Globus pallidus (tissue), 1 donor: ENCODE measurements around the gene PZP.
"Not testable (repeated sequence)": the region's sequence is repeated elsewhere in the genome, so short reads cannot be mapped to it uniquely, and the experiment has no call there.

Source experiments
- DNase-seq: peaks from one replicate; pipeline ENCODE4 v3.0.0-alpha.2; 2015; ENCODE audit warnings: low spot score

Gene PZP

GRCh38 chr12:9208229-9208628 lies at the start of gene PZP:
Gene PZP (minus strand): TSS chr12:9208395. CDS start chr12:9208341, 54 bp downstream.
- DNase-seq: no peak

- DNase-seq: no peak
Observed at GRCh38 chr12:9256758-9257405, 48.7 kb upstream of the PZP start.

GRCh38 chr12:9256341-9256740 lies 48.1 kb upstream of the PZP start:
- no peak for DNase-seq

- no peak for DNase-seq
Observed at GRCh38 chr12:9255837-9256236, 47.6 kb upstream of the PZP start.

GRCh38 chr12:9253464-9253863 lies 45.3 kb upstream of the PZP start:
- no peak for DNase-seq

GRCh38 chr12:9252791-9253190 lies 44.6 kb upstream of the PZP start:
- not testable (repeated sequence) for DNase-seq

- DNase-seq: no peak
Observed at GRCh38 chr12:9252256-9252655, 44.1 kb upstream of the PZP start.

GRCh38 chr12:9248435-9248834 lies 40.2 kb upstream of the PZP start:
- no peak for DNase-seq

- peak; percentile 60 for DNase-seq
Observed at GRCh38 chr12:9244894-9245293, 36.7 kb upstream of the PZP start.

GRCh38 chr12:9243999-9244649 lies 35.9 kb upstream of the PZP start:
- peak; percentile 55 for DNase-seq

- DNase-seq: no peak
Observed at GRCh38 chr12:9241301-9241700, 33.1 kb upstream of the PZP start.

GRCh38 chr12:9240776-9241175 lies 32.6 kb upstream of the PZP start:
- peak; percentile 60 for DNase-seq

GRCh38 chr12:9240004-9240635 lies 31.9 kb upstream of the PZP start:
- DNase-seq: not testable (repeated sequence)

GRCh38 chr12:9237286-9237685 lies 29.1 kb upstream of the PZP start:
- DNase-seq: no peak

GRCh38 chr12:9235519-9235918 lies 27.3 kb upstream of the PZP start:
- no peak for DNase-seq

GRCh38 chr12:9227950-9228349 lies 19.8 kb upstream of the PZP start:
- DNase-seq: no peak

GRCh38 chr12:9223830-9224229 lies 15.6 kb upstream of the PZP start:
- no peak for DNase-seq

- DNase-seq: no peak
Observed at GRCh38 chr12:9221483-9221882, 13.3 kb upstream of the PZP start.

- DNase-seq: not testable (repeated sequence)
Observed at GRCh38 chr12:9221011-9221410, 12.8 kb upstream of the PZP start.

- no peak for DNase-seq
Observed at GRCh38 chr12:9214534-9214933, 6.3 kb upstream of the PZP start.

GRCh38 chr12:9211687-9212086 lies 3.5 kb upstream of the PZP start:
- DNase-seq: no peak

- no peak for DNase-seq
Observed at GRCh38 chr12:9204380-9204779, 3.8 kb downstream of the PZP start.

GRCh38 chr12:9198012-9198411 lies 10.2 kb downstream of the PZP start:
- no peak for DNase-seq
